IMR-90 (cell line): ENCODE measurements around the gene BRS3. TPM values are rescaled to one million over a fixed set of nuclear protein-coding genes. Genes with fewer than 3 reads are reported as not detected.

Experiments
- ATAC-seq: fragments of 200-7000 bp; cut with Tn5 transposase; 2 replicates; pipeline ENCODE4 v1.9.1; 2020; ENCODE audit warnings: low read depth, mild to moderate bottlenecking, moderate library complexity
- BruUV-seq: library from RNA; stranded (reverse); fragments of 400-500 nt; replicated peaks from 2 replicates; lab custom pipeline; 2021; lab: Mats Ljungman, UMichigan
- CTCF ChIA-PET: fragments of 300-600 bp; formaldehyde crosslinking; extraction: SDS; loops from one replicate; lab custom pipeline; 2021; ENCODE audit warnings: antibody characterized with exemption; lab: Yijun Ruan, JAX
- POLR2A ChIA-PET: fragments of 300-600 bp; sonication (Branson Sonifier 250); formaldehyde crosslinking; loops from one replicate; lab custom pipeline; 2022; ENCODE audit warnings: antibody characterized with exemption; ENCODE audit not compliant: unreplicated experiment; lab: Charles Lee
- DNase-seq: peaks from one replicate; pipeline ENCODE4 v3.0.0; 2013
- H2AFZ ChIP-seq: replicated peaks from 2 replicates; pipeline ENCODE3; 2013; ENCODE audit warnings: low read length, mild to moderate bottlenecking; ENCODE audit not compliant: poor library complexity
- H2AK5ac ChIP-seq: 2 replicates; pipeline ENCODE4 v1.6.1; 2013; ENCODE audit warnings: low read depth, low read length, inconsistent platforms
- H2AK9ac ChIP-seq: replicated peaks from 2 replicates; pipeline ENCODE3; 2013; ENCODE audit warnings: mild to moderate bottlenecking, low read depth, low read length, moderate library complexity; ENCODE audit not compliant: poor library complexity
- H2BK120ac ChIP-seq: 2 replicates; pipeline ENCODE4 v1.6.1; 2013; ENCODE audit warnings: low read depth, low read length, inconsistent platforms
- H2BK15ac ChIP-seq: 3 replicates; pipeline ENCODE4 v1.6.1; 2013; ENCODE audit warnings: low read depth, low read length, inconsistent platforms
- H2BK20ac ChIP-seq: 2 replicates; pipeline ENCODE4 v1.6.1; 2013; ENCODE audit warnings: low read depth, mild to moderate bottlenecking, inconsistent platforms, low read length, moderate library complexity
- H2BK5ac ChIP-seq: 2 replicates; pipeline ENCODE4 v1.6.1; 2013; ENCODE audit warnings: mild to moderate bottlenecking, low read depth, low read length, inconsistent platforms; ENCODE audit not compliant: poor library complexity, severe bottlenecking
- H3K14ac ChIP-seq: replicated peaks from 2 replicates; pipeline ENCODE4 v1.6.1; 2013; ENCODE audit warnings: low read depth, low read length, inconsistent platforms
- H3K18ac ChIP-seq: 2 replicates; pipeline ENCODE4 v1.6.1; 2013; ENCODE audit warnings: low read depth, low read length, control low read depth
- H3K23ac ChIP-seq: 2 replicates; pipeline ENCODE4 v1.6.1; 2013; ENCODE audit warnings: low read depth, low read length, inconsistent platforms
- H3K27ac ChIP-seq: 2 replicates; pipeline ENCODE4 v1.5.1; 2013; ENCODE audit warnings: mild to moderate bottlenecking, control low read depth, low read length; ENCODE audit not compliant: insufficient read depth
- H3K27me3 ChIP-seq: 2 replicates; pipeline ENCODE4 v1.6.1; 2013; ENCODE audit warnings: low read length; ENCODE audit not compliant: control insufficient read depth, insufficient read depth
- H3K36me3 ChIP-seq: 2 replicates; pipeline ENCODE4 v1.6.1; 2013; ENCODE audit warnings: low read length, mixed read lengths; ENCODE audit not compliant: control insufficient read depth, insufficient read depth
- H3K4ac ChIP-seq: 2 replicates; pipeline ENCODE4 v1.6.1; 2013; ENCODE audit warnings: low read depth, low read length, inconsistent platforms
- H3K4me1 ChIP-seq: 2 replicates; pipeline ENCODE4 v1.6.1; 2013; ENCODE audit warnings: low read length, mixed read lengths; ENCODE audit not compliant: control insufficient read depth, insufficient read depth
- H3K4me2 ChIP-seq: 2 replicates; pipeline ENCODE4 v1.6.1; 2013; ENCODE audit warnings: low read depth, mild to moderate bottlenecking, control low read depth, low read length, moderate library complexity
- H3K4me3 ChIP-seq: 2 replicates; pipeline ENCODE4 v1.5.1; 2013; ENCODE audit warnings: low read depth, mild to moderate bottlenecking, control low read depth, low read length, moderate library complexity; ENCODE audit not compliant: insufficient read depth
- H3K56ac ChIP-seq: 2 replicates; pipeline ENCODE4 v1.6.1; 2013; ENCODE audit warnings: low read length, inconsistent platforms; ENCODE audit not compliant: insufficient read depth; ENCODE audit errors: extremely low read depth
- H3K79me1 ChIP-seq, 2 experiments: 2 replicates each; pipeline ENCODE4 v1.6.1; 2013; ENCODE audit warnings: low read length in 2 of 2, inconsistent platforms in 1 of 2, low read depth in 1 of 2
- H3K9ac ChIP-seq: 2 replicates; pipeline ENCODE4 v1.6.1; 2013; ENCODE audit warnings: low read depth, low read length, control low read depth
- H3K9me1 ChIP-seq: 2 replicates; pipeline ENCODE4 v1.6.1; 2013; ENCODE audit warnings: low read length, inconsistent platforms; ENCODE audit not compliant: insufficient read depth
- H3K9me3 ChIP-seq: 2 replicates; pipeline ENCODE4 v1.6.1; 2013; ENCODE audit warnings: low read length; ENCODE audit not compliant: control insufficient read depth, insufficient read depth
- H4K20me1 ChIP-seq: 2 replicates; pipeline ENCODE4 v1.6.1; 2013; ENCODE audit warnings: low read length, inconsistent platforms; ENCODE audit not compliant: insufficient read depth
- H4K5ac ChIP-seq: 2 replicates; pipeline ENCODE4 v1.6.1; 2013; ENCODE audit warnings: mild to moderate bottlenecking, low read depth, low read length, control low read depth
- H4K8ac ChIP-seq, 2 experiments: 2 replicates each; pipeline ENCODE4 v1.6.1; 2013; ENCODE audit warnings: low read depth in 2 of 2, low read length in 2 of 2, control low read depth in 1 of 2, inconsistent platforms in 1 of 2
- H4K91ac ChIP-seq: 2 replicates; pipeline ENCODE4 v1.6.1; 2013; ENCODE audit warnings: low read depth, low read length, inconsistent platforms; ENCODE audit not compliant: insufficient read depth
- FOS ChIP-seq: fragments of 150-350 bp; IDR thresholded peaks from 2 replicates; pipeline ENCODE4 v1.6.1; 2016; ENCODE audit warnings: low read depth, low read length
- MAZ ChIP-seq: IDR thresholded peaks from 2 replicates; pipeline ENCODE4 v1.6.1; 2012; ENCODE audit warnings: low read depth, mild to moderate bottlenecking, low read length, improper control_type of control experiment, moderate library complexity, borderline replicate concordance
- MXI1 ChIP-seq: IDR thresholded peaks from 2 replicates; pipeline ENCODE4 v1.6.1; 2012; ENCODE audit warnings: low read depth, mild to moderate bottlenecking, low read length, moderate library complexity, borderline replicate concordance
- RAD21 ChIP-seq: IDR thresholded peaks from 2 replicates; pipeline ENCODE4 v1.6.1; 2012; ENCODE audit warnings: low read length, improper control_type of control experiment
- WGBS, 2 experiments: methylation state at CpG; one replicate each; pipeline versions ENCODE4 v1.1.5 to v1.1.7; 2013; ENCODE audit warnings: missing lambda C conversion rate in 2 of 2; ENCODE audit not compliant: insufficient read length in 1 of 2; ENCODE audit errors: extremely low coverage in 2 of 2; 5-methylcytosine and 5-hydroxymethylcytosine counted together
- dilution Hi-C: fragments of 300-500 bp; cut with HindIII; formaldehyde crosslinking; loops from one replicate; pipeline ENCODE4 v1.14.3; 2018; ENCODE audit warnings: low sequenced_read_pairs; ENCODE audit not compliant: unreplicated experiment
- in situ Hi-C: fragments of 300-500 bp; cut with MboI; formaldehyde crosslinking; loops from 3 replicates; pipeline ENCODE4 v1.14.3; 2019; ENCODE audit warnings: low sequenced_read_pairs, inconsistent platforms, mixed read lengths
- intact Hi-C: fragments of 100-400 bp; cut with micrococcal nuclease; formaldehyde crosslinking; loops from 2 replicates; pipeline ENCODE4 v1.10.0; 2022
- polyA plus RNA-seq, 3 experiments: library from polyadenylated mRNA; depleted of rRNA; stranded (reverse); fragments of >200 nt; gene quantifications; 2 replicates each; pipeline ENCODE4 v1.2.3, GENCODE V29; 2012; ENCODE audit warnings: low replicate concordance in 1 of 3
- total RNA-seq: library from RNA; depleted of rRNA; stranded (reverse); fragments of >200 nt; gene quantifications from 2 replicates; pipeline ENCODE4 v1.2.3, GENCODE V29; 2012

BRS3 gene
- total and polyA plus RNA-seq, 2 of the 4 experiments (the other 2 are of a cell fraction), result not detected

GRCh38 chrX:136541294-136541693 is 53.5 kb downstream of the BRS3 start:
- Histone ChIP-seq H3K9ac (no peak overlapping the region), H3K23ac (no peak overlapping the region), H2AFZ (no peak overlapping the region), H3K79me1 (no peaks in the 10 kb centered on the region), H4K8ac (no peak overlapping the region), H3K4ac (no peak overlapping the region), H2BK20ac (no peak overlapping the region), H3K9me3 (no peaks in the 10 kb centered on the region), H3K36me3 (no peaks in the 10 kb centered on the region), H3K56ac (no peak overlapping the region), H2BK5ac (no peak overlapping the region), H3K27ac (no peak overlapping the region), H4K20me1 (no peaks in the 10 kb centered on the region), H4K5ac (no peak overlapping the region), H3K18ac (no peak overlapping the region), H3K4me3 (no peak overlapping the region), H2BK15ac (no peak overlapping the region), H2AK5ac (no peak overlapping the region), H4K91ac (no peak overlapping the region), H2BK120ac (no peak overlapping the region), H2AK9ac (no peak overlapping the region), H3K9me1 (no peaks in the 10 kb centered on the region), H3K27me3 (peaks cover 4% of the 10 kb centered on the region), H3K4me2 (no peak overlapping the region), H3K14ac (no peak overlapping the region), H3K4me1 (no peaks in the 10 kb centered on the region)
- BruUV-seq, result no TSS peak
- no peak for TF ChIP-seq FOS
- no peak for TF ChIP-seq RAD21
- no peak for TF ChIP-seq MAZ
- no peak for TF ChIP-seq MXI1
- ChIA-PET CTCF (no interaction called here), POLR2A (no interaction called here)
- in situ Hi-C loops, result no loop called here
- intact Hi-C loops, result no loop called here
- dilution Hi-C loops, result no loop called here
- ATAC-seq, result no peak
- DNase-seq, result no peak
- no CpG with 5 or more reads among the region's 3 CpGs for WGBS, 2 experiments
